CD4-positive, alpha-beta T cell (primary cell): ENCODE data around the gene HIP1. TPM values are rescaled to one million over a fixed set of nuclear protein-coding genes. Genes with fewer than 3 reads are reported as not detected.

Experiments used
- ATAC-seq: fragments of 200-7000 bp; cut with Tn5 transposase; one replicate; pipeline ENCODE4 v1.10.0; 2022; ENCODE audit warnings: mild to moderate bottlenecking; ENCODE audit not compliant: poor library complexity
- CTCF ChIA-PET: fragments of 350-600 bp; sonication (Branson Sonifier 250); formaldehyde crosslinking; loops from one replicate; lab custom pipeline; 2021; ENCODE audit warnings: antibody characterized with exemption, inconsistent platforms; lab: Charles Lee
- POLR2A ChIA-PET: fragments of 350-600 bp; sonication (Branson Sonifier 250); formaldehyde crosslinking; loops from one replicate; lab custom pipeline; 2021; ENCODE audit warnings: antibody characterized with exemption, inconsistent platforms; lab: Charles Lee
- DNase-seq, 14 experiments: peaks; one replicate each; pipeline ENCODE4 v3.0.0-alpha.2; 2013 to 2020; ENCODE audit warnings: mixed read lengths in 2 of 14
- H3K27ac ChIP-seq, 2 donors: one replicate each; pipeline versions ENCODE4 v1.5.1 to v1.7.0; 2013; ENCODE audit warnings: low read length in 2 of 2, low read depth in 1 of 2, mild to moderate bottlenecking in 1 of 2
- H3K27me3 ChIP-seq, 2 experiments: 1 replicate in 1 of 2; 2 replicates in 1 of 2; pipeline versions ENCODE4 v1.6.1 to v1.7.0; 2013; ENCODE audit warnings: low read length in 2 of 2, control low read depth in 1 of 2, mild to moderate bottlenecking in 1 of 2, moderate library complexity in 1 of 2; ENCODE audit not compliant: insufficient read depth in 2 of 2, control insufficient read depth in 1 of 2
- H3K36me3 ChIP-seq: one replicate; pipeline ENCODE4 v1.6.1; 2013; ENCODE audit warnings: low read length, control low read depth; ENCODE audit not compliant: insufficient read depth
- H3K4me1 ChIP-seq: one replicate; pipeline ENCODE4 v1.6.1; 2013; ENCODE audit warnings: low read length, control low read depth; ENCODE audit not compliant: insufficient read depth
- H3K4me3 ChIP-seq: one replicate; pipeline ENCODE4 v1.5.1; 2013; ENCODE audit warnings: mild to moderate bottlenecking, low read length, moderate library complexity
- H3K9me3 ChIP-seq, 2 experiments: 1 replicate in 1 of 2; 2 replicates in 1 of 2; pipeline versions ENCODE4 v1.6.1 to v1.7.0; 2013; ENCODE audit warnings: low read length in 2 of 2, mild to moderate bottlenecking in 2 of 2, control low read depth in 1 of 2, moderate library complexity in 1 of 2; ENCODE audit not compliant: control insufficient read depth in 1 of 2, insufficient read depth in 1 of 2
- H3K27ac Mint-ChIP-seq: one replicate; pipeline ENCODE4 v1.8.0; 2020; ENCODE audit warnings: mixed read lengths
- H3K27me3 Mint-ChIP-seq: one replicate; pipeline ENCODE4 v1.8.0; 2021; ENCODE audit warnings: mixed read lengths
- H3K36me3 Mint-ChIP-seq: one replicate; pipeline ENCODE4 v1.8.0; 2021; ENCODE audit warnings: low read depth, mixed read lengths
- H3K4me1 Mint-ChIP-seq: one replicate; pipeline ENCODE4 v1.8.0; 2021; ENCODE audit warnings: low read depth, mixed read lengths
- H3K4me3 Mint-ChIP-seq: one replicate; pipeline ENCODE4 v1.8.0; 2020; ENCODE audit warnings: mild to moderate bottlenecking, mixed read lengths
- H3K9me3 Mint-ChIP-seq: one replicate; pipeline ENCODE4 v1.8.0; 2020; ENCODE audit warnings: mixed read lengths
- CTCF ChIP-seq: fragments of 200-600 bp; IDR thresholded peaks from one replicate; pipeline ENCODE4 v1.8.0; 2022; ENCODE audit warnings: antibody characterized with exemption, mild to moderate bottlenecking
- intact Hi-C, 2 experiments: fragments of 100-400 bp; cut with DNase I in 1 of 2; cut with micrococcal nuclease in 1 of 2; formaldehyde crosslinking; loops; one replicate each; pipeline versions ENCODE4 v1.15.1 to v1.9.0; 2023 to 2025; cut with DNase I, micrococcal nuclease
- total RNA-seq, 174 experiments: library from RNA in 2 of 174; stranded (reverse) in 2 of 174; gene quantifications; one replicate each; pipeline ENCODE4 v1.2.3 and lab custom pipeline; 2021 to 2026

The HIP1 gene
- total RNA-seq, 2 experiments from 2014 or later = 1.5 to 1.7 TPM

GRCh38 chr7:75567948-75568595, 170.7 kb downstream of the HIP1 start:
- Mint-ChIP-seq H3K9me3 (no peaks in the 10 kb centered on the region), H3K27me3 (no peaks in the 10 kb centered on the region), H3K4me1 (no peaks in the 10 kb centered on the region), H3K36me3 (peaks cover 10% of the 10 kb centered on the region), H3K27ac (no peak overlapping the region), H3K4me3 (no peak overlapping the region)
- no peak overlapping the region for H3K4me3 ChIP-seq
- ChIA-PET POLR2A (no interaction called here), CTCF (no interaction called here)
- H3K9me3 ChIP-seq = peaks cover 2 to 8% of the 10 kb centered on the region in 2 experiments
- no peak for DNase-seq
- ATAC-seq = no peak
- H3K36me3 ChIP-seq = peaks cover 2% of the 10 kb centered on the region
- no peaks in the 10 kb centered on the region for H3K27me3 ChIP-seq
- TF ChIP-seq CTCF = no peak
- no peak overlapping the region for H3K27ac ChIP-seq
- H3K4me1 ChIP-seq = no peaks in the 10 kb centered on the region
- intact Hi-C loops = no loop called here

GRCh38 chr7:75565132-75565837, 173.5 kb downstream of the HIP1 start:
- Histone ChIP-seq H3K36me3 (peaks cover 3% of the 10 kb centered on the region), H3K9me3 (peaks cover 12 to 19% of the 10 kb centered on the region in 2 experiments), H3K4me1 (no peaks in the 10 kb centered on the region), H3K4me3 (no peak overlapping the region), H3K27me3 (no peaks in the 10 kb centered on the region), H3K27ac (no peak overlapping the region)
- H3K4me3 Mint-ChIP-seq = no peak overlapping the region
- no peaks in the 10 kb centered on the region for H3K27me3 Mint-ChIP-seq
- ChIA-PET POLR2A (no interaction called here), CTCF (interaction anchor here (0.6 to 1.1 kb wide), 2 partner anchors 24 to 198 kb away, joined by 3 read pairs; no protein-coding TSS in a partner anchor)
- H3K9me3 Mint-ChIP-seq = peaks cover 7% of the 10 kb centered on the region
- H3K27ac Mint-ChIP-seq = no peak overlapping the region
- ATAC-seq (no peak), DNase-seq (no peak)
- H3K36me3 Mint-ChIP-seq = peaks cover 28% of the 10 kb centered on the region
- no peak for TF ChIP-seq CTCF
- H3K4me1 Mint-ChIP-seq = no peaks in the 10 kb centered on the region
- intact Hi-C loops = no loop called here

- H3K27me3 Mint-ChIP-seq = no peaks in the 10 kb centered on the region
- no peak for TF ChIP-seq CTCF
- intact Hi-C loops = no loop called here
- Histone ChIP-seq H3K27me3 (no peaks in the 10 kb centered on the region), H3K4me3 (no peak overlapping the region), H3K9me3 (peaks cover 12 to 23% of the 10 kb centered on the region in 2 experiments), H3K4me1 (no peaks in the 10 kb centered on the region), H3K27ac (no peak overlapping the region), H3K36me3 (peaks cover 3% of the 10 kb centered on the region)
- POLR2A ChIA-PET = no interaction called here
- DNase-seq (no peak), ATAC-seq (no peak)
- CTCF ChIA-PET = no interaction called here
- no peak overlapping the region for H3K4me3 Mint-ChIP-seq
- H3K9me3 Mint-ChIP-seq = peaks cover 7% of the 10 kb centered on the region
- H3K36me3 Mint-ChIP-seq = peaks cover 28% of the 10 kb centered on the region
- H3K4me1 Mint-ChIP-seq = no peaks in the 10 kb centered on the region
- no peak overlapping the region for H3K27ac Mint-ChIP-seq
These were observed 175.6 kb downstream of the HIP1 start for GRCh38 chr7:75563171-75563570.
